Ishikawa (cell line): ENCODE results near the gene PTPRQ.

ENCODE experiments used
- CEBPB ChIP-seq: IDR thresholded peaks from 2 replicates; pipeline ENCODE4 v1.6.1; 2012
- CREB1 ChIP-seq: IDR thresholded peaks from 2 replicates; pipeline ENCODE4 v1.6.1; 2012; ENCODE audit warnings: low read depth
- EGR1 ChIP-seq: IDR thresholded peaks from 2 replicates; pipeline ENCODE4 v1.6.1; 2012
- EP300 ChIP-seq: IDR thresholded peaks from 2 replicates; pipeline ENCODE4 v1.6.1; 2012; ENCODE audit warnings: borderline replicate concordance
- FOXM1 ChIP-seq: IDR thresholded peaks from 2 replicates; pipeline ENCODE4 v1.6.1; 2012; ENCODE audit warnings: low read depth, borderline replicate concordance
- NFIC ChIP-seq: IDR thresholded peaks from 2 replicates; pipeline ENCODE4 v1.6.1; 2012
- RAD21 ChIP-seq: IDR thresholded peaks from 2 replicates; pipeline ENCODE4 v1.6.1; 2012; ENCODE audit warnings: low read depth
- TAF1 ChIP-seq: IDR thresholded peaks from 2 replicates; pipeline ENCODE4 v1.6.1; 2012; ENCODE audit warnings: low read depth, mild to moderate bottlenecking
- TCF12 ChIP-seq: IDR thresholded peaks from 2 replicates; pipeline ENCODE4 v1.6.1; 2012; ENCODE audit warnings: low read depth
- TEAD4 ChIP-seq: IDR thresholded peaks from 2 replicates; pipeline ENCODE4 v1.6.1; 2012
- YY1 ChIP-seq: IDR thresholded peaks from 2 replicates; pipeline ENCODE4 v1.6.1; 2012; ENCODE audit warnings: low read depth
- ZBTB7A ChIP-seq: IDR thresholded peaks from 2 replicates; pipeline ENCODE4 v1.6.1; 2012; ENCODE audit warnings: low read depth
- TF ChIP-seq, protein P1 (sequence below): IDR thresholded peaks from 2 replicates; pipeline ENCODE4 v1.6.1; 2012
- TF ChIP-seq, protein P2 (sequence below): IDR thresholded peaks from 2 replicates; pipeline ENCODE4 v1.6.1; 2012; ENCODE audit warnings: low read depth, mild to moderate bottlenecking
- TF ChIP-seq, protein P3 (sequence below): IDR thresholded peaks from 2 replicates; pipeline ENCODE4 v1.6.1; 2012

Gene PTPRQ

DNA sequence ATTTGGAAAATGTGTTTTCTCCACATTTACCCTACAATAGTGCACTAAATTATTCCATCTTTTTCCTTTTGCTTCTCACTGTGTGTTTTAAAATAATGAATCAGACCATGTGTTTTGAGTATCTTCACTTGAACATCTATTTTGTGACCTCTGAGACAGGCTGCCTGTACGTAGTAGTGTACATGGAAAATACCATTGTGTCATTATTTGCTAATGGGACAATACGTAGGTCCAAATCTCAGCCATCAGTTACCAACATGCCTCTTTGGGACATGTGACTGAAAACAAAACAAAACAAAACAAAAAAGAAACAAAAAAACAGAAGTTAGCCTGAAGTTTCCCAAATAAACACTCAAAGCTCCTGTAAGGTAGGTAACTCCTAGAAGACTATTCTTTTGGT lies 256.3 kb downstream of the PTPRQ start:
- TF ChIP-seq, protein P1, sequence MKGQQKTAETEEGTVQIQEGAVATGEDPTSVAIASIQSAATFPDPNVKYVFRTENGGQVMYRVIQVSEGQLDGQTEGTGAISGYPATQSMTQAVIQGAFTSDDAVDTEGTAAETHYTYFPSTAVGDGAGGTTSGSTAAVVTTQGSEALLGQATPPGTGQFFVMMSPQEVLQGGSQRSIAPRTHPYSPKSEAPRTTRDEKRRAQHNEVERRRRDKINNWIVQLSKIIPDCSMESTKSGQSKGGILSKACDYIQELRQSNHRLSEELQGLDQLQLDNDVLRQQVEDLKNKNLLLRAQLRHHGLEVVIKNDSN: no peak
- no peak for TF ChIP-seq TCF12
- TF ChIP-seq FOXM1: no peak
- no peak for TF ChIP-seq EP300
- TF ChIP-seq CREB1: no peak

DNA sequence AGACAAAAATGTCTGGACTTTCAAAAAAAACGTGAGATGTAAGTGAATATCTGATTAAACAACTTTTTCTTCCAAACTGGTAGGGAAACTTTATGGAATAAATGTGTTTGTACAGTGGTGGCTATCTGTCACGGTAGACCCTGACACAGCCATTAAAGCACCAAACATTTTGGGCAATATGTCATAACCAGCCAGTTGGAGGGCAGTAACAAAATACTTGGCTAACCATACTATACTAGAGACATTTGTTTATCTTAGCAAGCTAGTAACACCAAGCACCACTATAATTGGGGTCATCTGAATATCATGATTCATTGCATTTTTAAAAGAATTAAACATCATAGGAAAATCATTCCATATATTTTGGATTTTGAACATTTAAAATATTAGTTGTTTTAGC lies 257.4 kb downstream of the PTPRQ start:
- no peak for TF ChIP-seq RAD21
- no peak for TF ChIP-seq TEAD4
- TF ChIP-seq, protein P2, sequence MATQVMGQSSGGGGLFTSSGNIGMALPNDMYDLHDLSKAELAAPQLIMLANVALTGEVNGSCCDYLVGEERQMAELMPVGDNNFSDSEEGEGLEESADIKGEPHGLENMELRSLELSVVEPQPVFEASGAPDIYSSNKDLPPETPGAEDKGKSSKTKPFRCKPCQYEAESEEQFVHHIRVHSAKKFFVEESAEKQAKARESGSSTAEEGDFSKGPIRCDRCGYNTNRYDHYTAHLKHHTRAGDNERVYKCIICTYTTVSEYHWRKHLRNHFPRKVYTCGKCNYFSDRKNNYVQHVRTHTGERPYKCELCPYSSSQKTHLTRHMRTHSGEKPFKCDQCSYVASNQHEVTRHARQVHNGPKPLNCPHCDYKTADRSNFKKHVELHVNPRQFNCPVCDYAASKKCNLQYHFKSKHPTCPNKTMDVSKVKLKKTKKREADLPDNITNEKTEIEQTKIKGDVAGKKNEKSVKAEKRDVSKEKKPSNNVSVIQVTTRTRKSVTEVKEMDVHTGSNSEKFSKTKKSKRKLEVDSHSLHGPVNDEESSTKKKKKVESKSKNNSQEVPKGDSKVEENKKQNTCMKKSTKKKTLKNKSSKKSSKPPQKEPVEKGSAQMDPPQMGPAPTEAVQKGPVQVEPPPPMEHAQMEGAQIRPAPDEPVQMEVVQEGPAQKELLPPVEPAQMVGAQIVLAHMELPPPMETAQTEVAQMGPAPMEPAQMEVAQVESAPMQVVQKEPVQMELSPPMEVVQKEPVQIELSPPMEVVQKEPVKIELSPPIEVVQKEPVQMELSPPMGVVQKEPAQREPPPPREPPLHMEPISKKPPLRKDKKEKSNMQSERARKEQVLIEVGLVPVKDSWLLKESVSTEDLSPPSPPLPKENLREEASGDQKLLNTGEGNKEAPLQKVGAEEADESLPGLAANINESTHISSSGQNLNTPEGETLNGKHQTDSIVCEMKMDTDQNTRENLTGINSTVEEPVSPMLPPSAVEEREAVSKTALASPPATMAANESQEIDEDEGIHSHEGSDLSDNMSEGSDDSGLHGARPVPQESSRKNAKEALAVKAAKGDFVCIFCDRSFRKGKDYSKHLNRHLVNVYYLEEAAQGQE: no peak
- TF ChIP-seq EGR1: no peak
- no peak for TF ChIP-seq ZBTB7A
- TF ChIP-seq TCF12: no peak
- TF ChIP-seq, protein P3, sequence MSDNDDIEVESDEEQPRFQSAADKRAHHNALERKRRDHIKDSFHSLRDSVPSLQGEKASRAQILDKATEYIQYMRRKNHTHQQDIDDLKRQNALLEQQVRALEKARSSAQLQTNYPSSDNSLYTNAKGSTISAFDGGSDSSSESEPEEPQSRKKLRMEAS: no peak
- no peak for TF ChIP-seq NFIC
- no peak for TF ChIP-seq FOXM1
- no peak for TF ChIP-seq CREB1
- TF ChIP-seq CEBPB: no peak
- no peak for TF ChIP-seq YY1
- TF ChIP-seq, protein P1: no peak
- no peak for TF ChIP-seq EP300
- no peak for TF ChIP-seq TAF1

DNA sequence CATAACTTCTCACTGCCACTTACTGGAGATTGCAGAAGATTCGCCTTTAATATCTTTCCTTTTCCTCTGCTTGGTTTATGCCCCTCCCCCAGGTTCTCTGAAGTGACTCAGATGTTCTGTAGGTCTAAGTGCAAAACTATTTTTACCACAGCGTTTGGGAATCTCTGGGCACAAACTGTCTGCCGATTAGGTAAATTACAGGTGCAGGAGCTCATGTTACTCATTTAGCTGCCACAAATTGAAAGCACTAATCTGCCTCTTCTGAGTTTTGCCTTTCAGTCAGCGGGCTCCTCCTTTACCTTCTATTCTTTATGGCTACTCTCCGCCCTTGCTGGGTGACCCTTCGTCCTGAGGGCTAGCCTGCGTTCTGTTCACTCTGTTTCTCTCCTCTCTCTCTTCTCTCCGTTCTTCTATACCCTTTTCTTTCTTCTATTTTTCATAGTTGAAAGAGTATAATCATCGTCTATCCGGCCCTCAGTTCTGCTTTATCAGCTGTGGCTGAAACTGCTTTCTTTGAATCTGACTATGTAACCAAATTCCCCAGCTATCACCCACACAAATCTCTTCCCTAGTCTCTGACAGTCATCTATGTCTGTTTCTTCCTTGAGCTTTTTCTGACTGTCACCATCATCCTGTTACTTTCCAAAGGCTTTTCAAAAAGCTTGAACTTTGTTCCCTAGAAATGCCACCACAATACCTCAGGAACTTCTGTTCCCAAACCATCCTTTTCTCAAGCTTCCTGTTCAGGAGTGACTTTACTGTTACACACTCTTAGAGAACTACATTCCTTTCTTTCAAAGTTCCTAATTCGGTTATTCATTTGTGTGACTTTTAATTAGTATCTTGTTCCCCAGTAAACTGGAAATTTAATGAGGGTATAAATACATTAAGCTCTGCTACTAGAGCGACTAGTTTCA lies 259.1 kb downstream of the PTPRQ start:
- TF ChIP-seq ZBTB7A: no peak
- TF ChIP-seq CREB1: no peak
- no peak for TF ChIP-seq FOXM1
- TF ChIP-seq EP300: no peak
- no peak for TF ChIP-seq TAF1
- no peak for TF ChIP-seq CEBPB
- TF ChIP-seq RAD21: no peak
- no peak for TF ChIP-seq TCF12

DNA sequence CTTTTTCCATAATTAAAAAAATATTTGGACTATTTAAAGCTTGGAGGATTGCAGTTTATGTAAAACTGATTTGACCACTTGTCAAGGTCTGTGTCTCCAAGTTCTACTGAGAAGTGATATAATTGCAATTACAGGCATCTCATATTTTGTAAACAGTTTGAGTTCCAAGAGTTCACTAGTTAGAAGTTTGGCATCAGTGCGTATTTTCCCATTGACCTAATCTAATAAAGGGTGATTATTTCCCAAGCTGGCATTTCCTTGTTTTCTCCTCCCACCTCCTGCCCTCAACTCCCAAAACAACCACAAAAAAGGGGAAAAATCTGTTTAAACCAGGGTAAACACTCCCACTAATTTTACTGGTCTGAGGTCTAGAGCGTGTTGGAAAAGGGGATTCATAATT lies 260.4 kb downstream of the PTPRQ start:
- TF ChIP-seq TEAD4 (no peak), NFIC (no peak), EGR1 (no peak), EP300 (no peak), TAF1 (no peak), ZBTB7A (no peak), CREB1 (no peak), CEBPB (no peak), FOXM1 (no peak), RAD21 (no peak), TCF12 (no peak), YY1 (no peak)
- TF ChIP-seq, protein P1: no peak
- TF ChIP-seq, protein P2: no peak

DNA sequence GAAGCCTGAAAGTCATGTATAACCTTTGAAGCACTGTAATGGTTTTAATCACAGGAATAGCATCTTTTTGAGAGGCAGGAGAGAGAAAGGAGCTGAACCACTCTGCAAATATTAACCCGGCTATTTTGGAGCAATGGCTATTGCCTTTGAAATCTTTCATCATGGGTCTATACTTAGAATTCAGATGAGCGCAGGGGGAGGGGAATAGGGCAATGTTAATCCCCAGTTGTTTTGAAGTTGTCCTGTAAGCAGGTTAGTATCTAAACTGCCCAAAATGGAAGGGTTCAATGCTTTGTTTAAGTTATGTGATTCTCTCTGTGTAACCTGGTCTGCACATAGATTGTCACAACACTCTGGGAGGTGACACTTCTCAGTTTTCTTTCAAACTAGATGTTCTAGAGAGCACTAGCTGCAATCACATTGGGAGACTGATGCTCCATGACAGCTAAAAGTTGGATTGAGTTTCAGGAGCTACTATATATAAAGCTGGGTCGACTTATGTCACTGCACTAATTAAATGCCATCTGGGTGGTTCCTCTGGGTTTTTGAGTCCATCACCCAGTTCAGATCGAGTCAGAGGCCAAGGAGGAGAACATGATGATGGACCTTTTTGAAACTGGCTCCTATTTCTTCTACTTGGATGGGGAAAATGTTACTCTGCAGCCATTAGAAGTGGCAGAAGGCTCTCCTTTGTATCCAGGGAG lies 263.2 kb downstream of the PTPRQ start, which contains the start of gene MYF6:
Gene MYF6 (plus strand): TSS at position 509 of the 704 bp plus-strand sequence. CDS start 86 bp downstream, at position 595.
- TF ChIP-seq RAD21 (no peak), FOXM1 (no peak), CEBPB (no peak), TAF1 (no peak), EP300 (no peak), TCF12 (no peak), CREB1 (no peak), NFIC (no peak), ZBTB7A (no peak), YY1 (no peak), EGR1 (no peak), TEAD4 (no peak)
- TF ChIP-seq, protein P2: no peak
- TF ChIP-seq, protein P1: no peak
- TF ChIP-seq, protein P3: no peak
